Measurements from ENCODE around the gene SLC16A2.
"Not testable (repeated sequence)": the region's sequence is repeated elsewhere in the genome, so short reads cannot be mapped to it uniquely, and the experiment has no call there.

- TF ChIP-seq POLR2A (IDR thresholded peaks at IDR 0.05), result not testable (repeated sequence)
- TF ChIP-seq, protein P1, sequence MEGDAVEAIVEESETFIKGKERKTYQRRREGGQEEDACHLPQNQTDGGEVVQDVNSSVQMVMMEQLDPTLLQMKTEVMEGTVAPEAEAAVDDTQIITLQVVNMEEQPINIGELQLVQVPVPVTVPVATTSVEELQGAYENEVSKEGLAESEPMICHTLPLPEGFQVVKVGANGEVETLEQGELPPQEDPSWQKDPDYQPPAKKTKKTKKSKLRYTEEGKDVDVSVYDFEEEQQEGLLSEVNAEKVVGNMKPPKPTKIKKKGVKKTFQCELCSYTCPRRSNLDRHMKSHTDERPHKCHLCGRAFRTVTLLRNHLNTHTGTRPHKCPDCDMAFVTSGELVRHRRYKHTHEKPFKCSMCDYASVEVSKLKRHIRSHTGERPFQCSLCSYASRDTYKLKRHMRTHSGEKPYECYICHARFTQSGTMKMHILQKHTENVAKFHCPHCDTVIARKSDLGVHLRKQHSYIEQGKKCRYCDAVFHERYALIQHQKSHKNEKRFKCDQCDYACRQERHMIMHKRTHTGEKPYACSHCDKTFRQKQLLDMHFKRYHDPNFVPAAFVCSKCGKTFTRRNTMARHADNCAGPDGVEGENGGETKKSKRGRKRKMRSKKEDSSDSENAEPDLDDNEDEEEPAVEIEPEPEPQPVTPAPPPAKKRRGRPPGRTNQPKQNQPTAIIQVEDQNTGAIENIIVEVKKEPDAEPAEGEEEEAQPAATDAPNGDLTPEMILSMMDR (IDR thresholded peaks at IDR 0.05), result not testable (repeated sequence)
Measured at GRCh38 chrX:74516013-74516412, 94.7 kb downstream of the SLC16A2 start.
